AG04450 (cell line): Measurements from ENCODE around the gene OPN4. TPM values are rescaled to one million over a fixed set of nuclear protein-coding genes. Genes with fewer than 3 reads are reported as not detected.

Source experiments
- CTCF ChIA-PET: fragments of 300-600, 350-600 bp; formaldehyde crosslinking; extraction: SDS; loops from one replicate; lab custom pipeline; 2022; ENCODE audit warnings: antibody characterized with exemption, inconsistent platforms; lab: Charles Lee
- POLR2A ChIA-PET: fragments of 350-600 bp; formaldehyde crosslinking; extraction: SDS; loops from one replicate; lab custom pipeline; 2021; ENCODE audit warnings: antibody characterized with exemption, inconsistent platforms; lab: Yijun Ruan, JAX
- DNase-seq: peaks from one replicate; pipeline ENCODE4 v3.0.0-alpha.2; 2011; ENCODE audit warnings: low read depth, low spot score
- H3K27ac ChIP-seq: one replicate; pipeline ENCODE4 v1.5.1; 2012; ENCODE audit warnings: low read depth, low read length, control low read depth
- H3K27me3 ChIP-seq: one replicate; pipeline ENCODE4 v1.6.0; 2012; ENCODE audit warnings: low read length; ENCODE audit not compliant: control insufficient read depth, insufficient read depth
- H3K4me3 ChIP-seq: 2 replicates; pipeline ENCODE4 v1.5.1; 2011; ENCODE audit warnings: mild to moderate bottlenecking, low read depth, low read length, control low read depth
- H3K9me3 ChIP-seq: 2 replicates; pipeline ENCODE4 v1.5.1; 2012; ENCODE audit warnings: low read length; ENCODE audit not compliant: control insufficient read depth, insufficient read depth
- polyA plus RNA-seq: library from polyadenylated mRNA; depleted of rRNA; stranded (reverse); fragments of >200 nt; gene quantifications from 2 replicates; pipeline ENCODE4 v1.2.3, GENCODE V29; 2011
- TF ChIP-seq, protein P1 (sequence below): IDR thresholded peaks from 2 replicates; pipeline ENCODE4 v1.5.1; 2011; ENCODE audit warnings: low read depth, low read length, control low read depth, inconsistent platforms

The OPN4 gene
- polyA plus RNA-seq, 1 experiment = not detected

DNA sequence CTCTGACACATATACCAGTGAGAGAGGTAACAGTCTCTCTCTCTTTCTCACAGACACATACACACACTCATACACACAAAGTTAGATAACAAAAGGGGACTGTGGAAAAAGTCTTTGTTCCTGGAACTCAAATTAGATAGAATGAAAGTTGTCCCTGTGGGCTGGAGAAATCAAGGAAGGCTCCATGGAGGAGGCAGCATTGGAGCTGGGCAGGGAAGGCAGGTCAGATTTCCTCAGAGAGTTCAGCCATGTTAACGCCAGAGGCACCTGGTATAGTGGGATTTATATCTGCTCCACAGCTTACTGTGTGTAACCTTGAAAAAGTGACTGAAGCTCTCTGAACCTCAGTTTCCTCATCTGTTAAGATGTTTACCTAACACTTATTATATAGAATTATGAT lies 52.6 kb downstream of the OPN4 start:
- H3K9me3 ChIP-seq = peaks cover 4% of the 10 kb centered on the region; the same call in 1 of the 2 replicates
- no peak overlapping the region for H3K27ac ChIP-seq
- TF ChIP-seq, protein P1, sequence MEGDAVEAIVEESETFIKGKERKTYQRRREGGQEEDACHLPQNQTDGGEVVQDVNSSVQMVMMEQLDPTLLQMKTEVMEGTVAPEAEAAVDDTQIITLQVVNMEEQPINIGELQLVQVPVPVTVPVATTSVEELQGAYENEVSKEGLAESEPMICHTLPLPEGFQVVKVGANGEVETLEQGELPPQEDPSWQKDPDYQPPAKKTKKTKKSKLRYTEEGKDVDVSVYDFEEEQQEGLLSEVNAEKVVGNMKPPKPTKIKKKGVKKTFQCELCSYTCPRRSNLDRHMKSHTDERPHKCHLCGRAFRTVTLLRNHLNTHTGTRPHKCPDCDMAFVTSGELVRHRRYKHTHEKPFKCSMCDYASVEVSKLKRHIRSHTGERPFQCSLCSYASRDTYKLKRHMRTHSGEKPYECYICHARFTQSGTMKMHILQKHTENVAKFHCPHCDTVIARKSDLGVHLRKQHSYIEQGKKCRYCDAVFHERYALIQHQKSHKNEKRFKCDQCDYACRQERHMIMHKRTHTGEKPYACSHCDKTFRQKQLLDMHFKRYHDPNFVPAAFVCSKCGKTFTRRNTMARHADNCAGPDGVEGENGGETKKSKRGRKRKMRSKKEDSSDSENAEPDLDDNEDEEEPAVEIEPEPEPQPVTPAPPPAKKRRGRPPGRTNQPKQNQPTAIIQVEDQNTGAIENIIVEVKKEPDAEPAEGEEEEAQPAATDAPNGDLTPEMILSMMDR = no peak
- H3K27me3 ChIP-seq = no peaks in the 10 kb centered on the region
- POLR2A ChIA-PET = no interaction called here
- no peak overlapping the region for H3K4me3 ChIP-seq
- no peak for DNase-seq
- CTCF ChIA-PET = interaction anchor here (2.0 kb wide), 1 partner anchor 193 kb away, joined by 9 read pairs; no protein-coding TSS in a partner anchor

DNA sequence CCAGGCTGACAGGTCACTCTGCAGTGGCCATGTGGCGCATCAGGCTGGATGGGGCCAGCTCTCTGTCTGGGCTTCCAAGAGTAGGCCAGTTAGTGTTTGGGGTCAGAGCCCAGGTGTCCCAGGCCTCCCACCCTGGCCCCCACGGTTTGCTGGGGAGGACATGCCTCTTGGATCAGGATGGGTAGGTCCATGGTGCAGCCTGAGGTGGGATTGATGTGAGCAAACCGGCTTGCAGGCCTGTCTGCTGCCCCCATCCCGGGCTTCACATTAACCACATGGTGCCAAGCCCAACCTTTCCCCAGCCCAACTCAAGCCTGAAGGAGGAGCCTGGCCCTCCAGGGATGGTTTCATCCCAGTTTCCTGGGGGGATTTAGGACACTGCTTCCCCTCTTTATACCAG lies 53.2 kb downstream of the OPN4 start:
- CTCF ChIA-PET = interaction anchor here (0.6 to 2.0 kb wide), 2 partner anchors 192 to 258 kb away, joined by 8 to 9 read pairs; no protein-coding TSS in a partner anchor

DNA sequence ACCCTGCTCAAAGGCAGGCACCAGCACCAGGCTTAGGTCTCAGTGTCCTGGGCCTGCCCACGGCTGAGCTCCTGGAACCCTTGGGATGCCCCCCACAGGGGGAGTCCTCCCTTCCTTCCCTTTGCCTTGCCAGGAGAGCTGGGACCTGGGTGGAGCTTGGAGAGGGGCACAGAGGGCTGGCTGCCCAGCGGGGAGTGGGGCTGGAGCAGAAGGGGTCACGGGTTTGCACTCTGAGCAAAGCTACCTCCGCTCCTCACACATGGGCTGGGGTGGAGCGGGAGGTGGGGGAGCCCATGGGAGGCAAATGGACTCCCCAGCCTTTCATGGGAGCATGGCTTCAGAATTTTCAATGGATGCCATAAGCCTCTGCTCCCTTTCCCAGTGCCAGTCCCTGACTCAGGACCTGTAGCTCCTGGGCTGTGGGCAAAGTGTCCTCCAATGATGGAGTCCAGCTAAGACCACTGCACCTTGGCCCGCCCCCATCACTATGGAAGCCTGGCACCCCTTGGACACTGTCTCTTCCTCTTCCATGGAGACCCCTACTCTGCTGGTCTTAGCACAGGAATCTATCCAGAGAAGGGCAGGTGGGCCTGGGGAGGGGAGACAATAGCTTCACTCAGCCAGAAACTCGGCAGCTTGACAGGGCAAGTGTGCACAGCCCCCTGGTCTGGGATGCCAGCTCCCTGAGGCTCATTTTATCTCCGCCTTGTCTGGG lies 53.9 kb downstream of the OPN4 start:
- Histone ChIP-seq H3K9me3 (peaks cover 4% of the 10 kb centered on the region; the same call in 1 of the 2 replicates), H3K27me3 (no peaks in the 10 kb centered on the region), H3K4me3 (no peak overlapping the region), H3K27ac (no peak overlapping the region)
- no peak for DNase-seq
- ChIA-PET CTCF (interaction anchor here (0.6 to 2.0 kb wide), 6 partner anchors 15 to 298 kb away, joined by 3 to 9 read pairs (median 6); no protein-coding TSS in a partner anchor), POLR2A (interaction anchor here (1.3 kb wide), 1 partner anchor 48 kb away, joined by 3 read pairs; the partner anchor contains the start of gene BMPR1A)
- TF ChIP-seq, protein P1 = no peak

More for the DNA sequence above, 53.2 kb downstream of the OPN4 start:
- TF ChIP-seq, protein P1 = no peak
- DNase-seq = no peak
- Histone ChIP-seq H3K27ac (no peak overlapping the region), H3K4me3 (no peak overlapping the region), H3K9me3 (peaks cover 4% of the 10 kb centered on the region; the same call in 1 of the 2 replicates), H3K27me3 (no peaks in the 10 kb centered on the region)
- POLR2A ChIA-PET = no interaction called here

DNA sequence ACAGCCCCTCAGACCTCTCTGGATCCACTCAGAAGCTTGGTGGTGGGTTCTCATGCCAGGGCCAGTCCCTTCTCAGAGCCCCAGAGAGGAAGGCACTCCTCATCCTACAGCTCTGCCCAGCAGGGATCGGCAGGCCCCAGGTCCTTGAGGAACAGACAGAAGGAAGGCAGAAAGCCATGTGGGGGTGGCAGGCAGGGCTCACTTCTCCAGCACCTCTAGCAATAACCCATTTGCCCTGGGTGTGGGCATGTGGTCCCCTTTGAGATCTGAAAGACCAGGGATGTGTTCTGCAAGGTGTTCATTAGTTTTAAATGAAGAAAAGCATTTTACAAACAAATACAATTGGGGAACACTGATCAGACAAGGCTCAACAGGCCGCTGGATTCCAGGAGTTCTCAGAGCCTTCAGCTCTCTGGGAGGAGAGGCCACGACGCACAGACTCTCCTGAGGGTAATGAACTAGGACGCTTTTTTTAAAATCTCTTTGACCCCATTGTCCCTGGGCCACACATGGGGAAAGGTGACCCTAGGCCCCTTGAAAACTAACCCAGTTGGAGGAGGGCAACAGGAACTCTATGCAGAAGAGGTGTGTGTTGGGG lies 54.5 kb downstream of the OPN4 start:
- POLR2A ChIA-PET = interaction anchor here (1.3 kb wide), 1 partner anchor 47 kb away, joined by 3 read pairs; the partner anchor contains the start of gene BMPR1A
- DNase-seq = no peak

More for the DNA sequence above, 54.5 kb downstream of the OPN4 start:
- Histone ChIP-seq H3K4me3 (no peak overlapping the region), H3K9me3 (peaks cover 4% of the 10 kb centered on the region; the same call in 1 of the 2 replicates), H3K27me3 (no peaks in the 10 kb centered on the region), H3K27ac (no peak overlapping the region)
- TF ChIP-seq, protein P1 = no peak
- CTCF ChIA-PET = interaction anchor here (0.6 to 2.0 kb wide), 6 partner anchors 15 to 298 kb away, joined by 3 to 9 read pairs (median 4); no protein-coding TSS in a partner anchor
